ENCODE data around the gene FRMD3. TPM values are rescaled to one million over a fixed set of nuclear protein-coding genes. Genes with fewer than 3 reads are reported as not detected.

FRMD3 gene
- polyA plus RNA-seq, 1 donor from 2014 or later: 13.0 TPM

- H3K4me3 ChIP-seq (ENCODE audit: low read length): no peak overlapping the region
- H3K9me3 ChIP-seq (ENCODE audit: low read length): no peaks in the 10 kb centered on the region
- H3K27me3 ChIP-seq (ENCODE audit: insufficient read depth, low read depth, low read length): no peaks in the 10 kb centered on the region
- H3K9me2 ChIP-seq (ENCODE audit: insufficient read depth, low read length): no peaks in the 10 kb centered on the region
- H4K20me1 ChIP-seq (ENCODE audit: insufficient read depth): no peaks in the 10 kb centered on the region
- no peak overlapping the region for H3K4me2 ChIP-seq (ENCODE audit: low read length)
- TF ChIP-seq MXI1 (conservative IDR thresholded peaks at IDR 0.05; ENCODE audit: poor library complexity, severe bottlenecking) (no peak), CTCF (IDR thresholded peaks at IDR 0.05; ENCODE audit: poor library complexity, severe bottlenecking) (no peak), EZH2 (IDR thresholded peaks at IDR 0.05; ENCODE audit: borderline replicate concordance, insufficient read depth, low read length, poor library complexity, severe bottlenecking) (no peak), REST (IDR thresholded peaks at IDR 0.05; ENCODE audit: borderline replicate concordance) (no peak), RAD21 (conservative IDR thresholded peaks at IDR 0.05) (no peak), EP300 (conservative IDR thresholded peaks at IDR 0.05; ENCODE audit: poor library complexity, severe bottlenecking) (no peak)
- no peaks in the 10 kb centered on the region for H3K36me3 ChIP-seq (ENCODE audit: insufficient read depth, low read length)
- no peak overlapping the region for H3K27ac ChIP-seq (ENCODE audit: low read length)
- no peak overlapping the region for H3K9ac ChIP-seq (ENCODE audit: low read length)
- no peak overlapping the region for H2AFZ ChIP-seq (ENCODE audit: low read depth, low read length)
- no peaks in the 10 kb centered on the region for H3F3A ChIP-seq (ENCODE audit: insufficient read depth, low read length, poor library complexity, severe bottlenecking)
- H3K79me2 ChIP-seq (replicated peaks; ENCODE audit: insufficient read depth, low read length): no peaks in the 10 kb centered on the region
Measured at GRCh38 chr9:83336706-83337105, 201.5 kb downstream of the FRMD3 start.

- H3K79me2 ChIP-seq (replicated peaks; ENCODE audit: insufficient read depth, low read length): no peaks in the 10 kb centered on the region
- H3K9ac ChIP-seq (ENCODE audit: low read length): no peak overlapping the region
- H2AFZ ChIP-seq (ENCODE audit: low read depth, low read length): no peak overlapping the region
- TF ChIP-seq SMC3 (conservative IDR thresholded peaks at IDR 0.05; ENCODE audit: poor library complexity) (peak; percentile 76), CTCF (IDR thresholded peaks at IDR 0.05; ENCODE audit: poor library complexity, severe bottlenecking) (peak; percentile 78), EZH2 (IDR thresholded peaks at IDR 0.05; ENCODE audit: borderline replicate concordance, insufficient read depth, low read length, poor library complexity, severe bottlenecking) (no peak), RAD21 (conservative IDR thresholded peaks at IDR 0.05) (peak; percentile 77), POLR2AphosphoS5 (IDR thresholded peaks at IDR 0.05) (no peak)
- no peaks in the 10 kb centered on the region for H3K9me3 ChIP-seq (ENCODE audit: low read length)
- H3K4me2 ChIP-seq (ENCODE audit: low read length): no peak overlapping the region
- no peaks in the 10 kb centered on the region for H3F3A ChIP-seq (ENCODE audit: insufficient read depth, low read length, poor library complexity, severe bottlenecking)
- H3K36me3 ChIP-seq (ENCODE audit: insufficient read depth, low read length): no peaks in the 10 kb centered on the region
- H3K9me2 ChIP-seq (ENCODE audit: insufficient read depth, low read length): no peaks in the 10 kb centered on the region
- no peaks in the 10 kb centered on the region for H4K20me1 ChIP-seq (ENCODE audit: insufficient read depth)
- H3K4me3 ChIP-seq (ENCODE audit: low read length): no peak overlapping the region
- no peak overlapping the region for H3K27ac ChIP-seq (ENCODE audit: low read length)
- no peaks in the 10 kb centered on the region for H3K27me3 ChIP-seq (ENCODE audit: insufficient read depth, low read depth, low read length)
Measured at GRCh38 chr9:83334320-83334719, 203.9 kb downstream of the FRMD3 start.

All from neural cell (in vitro differentiated cells).